A673 (cell line): ENCODE measurements around the gene CCDC66.

Experiments used
- CTCF ChIP-seq: fragments of 300-800, 200-600 bp; sonication (generic); conservative IDR thresholded peaks from 2 replicates; pipeline ENCODE4 v1.5.1; 2017; ENCODE audit warnings: low read depth, mild to moderate bottlenecking, antibody characterized with exemption, low read length, moderate library complexity, mixed read lengths
- EZH2 ChIP-seq: fragments of 200-600 bp; sonication (generic); IDR thresholded peaks from 2 replicates; pipeline ENCODE4 v1.6.1; 2017; ENCODE audit warnings: borderline replicate concordance, low read depth, mild to moderate bottlenecking, mixed read lengths, antibody characterized with exemption, low read length; ENCODE audit not compliant: poor library complexity, severe bottlenecking

- TF ChIP-seq CTCF = no peak
- TF ChIP-seq EZH2 = no peak
Measured at GRCh38 chr3:56667973-56668579, 111.1 kb downstream of the CCDC66 start.
